Cardiac muscle cell (in vitro differentiated cells and primary cell): ENCODE measurements around the gene TTC34. TPM values are rescaled to one million over a fixed set of nuclear protein-coding genes. Genes with fewer than 3 reads are reported as not detected.

Experiments
- DNase-seq, 2 donors: peaks; one replicate each; pipeline versions ENCODE4 v3.0.0 to v3.0.0-alpha.2; 2010 to 2017; ENCODE audit warnings: low read depth in 1 of 2, low spot score in 1 of 2
- H3K27ac ChIP-seq: fragments of 200-600 bp; sonication (generic); 2 replicates; pipeline ENCODE4 v1.5.1; 2016
- H3K27me3 ChIP-seq: fragments of 200-600 bp; sonication (generic); 2 replicates; pipeline ENCODE4 v1.6.0; 2016; ENCODE audit warnings: control low read depth
- H3K36me3 ChIP-seq: fragments of 200-600 bp; sonication (generic); 2 replicates; pipeline ENCODE4 v1.5.1; 2016; ENCODE audit warnings: control low read depth
- H3K4me1 ChIP-seq: fragments of 200-600 bp; sonication (generic); 2 replicates; pipeline ENCODE4 v1.8.1; 2017; ENCODE audit warnings: low read depth, mild to moderate bottlenecking, mixed run types
- H3K4me3 ChIP-seq: fragments of 200-600 bp; sonication (generic); 2 replicates; pipeline ENCODE4 v1.5.1; 2016; ENCODE audit warnings: mild to moderate bottlenecking
- H3K9me3 ChIP-seq: fragments of 200-600 bp; sonication (generic); 2 replicates; pipeline ENCODE4 v1.5.1; 2017; ENCODE audit warnings: low read depth, mild to moderate bottlenecking, control low read depth
- CTCF ChIP-seq: IDR thresholded peaks from 2 replicates; pipeline ENCODE4 v1.5.1; 2012; ENCODE audit warnings: low read depth, mild to moderate bottlenecking, low read length
- polyA plus RNA-seq: library from polyadenylated mRNA; unstranded; fragments of >200 nt; fragmentation: Nextera tagmentation; extraction: Ambion mirVana; gene quantifications from 2 replicates; pipeline ENCODE4 v1.2.1, GENCODE V29; 2016
- total RNA-seq: library from RNA; depleted of rRNA; stranded (reverse); fragments of >200 nt; gene quantifications from 2 replicates; pipeline ENCODE4 v1.2.3, GENCODE V29; 2016

Gene TTC34
- total and polyA plus RNA-seq, 2 experiments from 2014 or later = not detected

DNA sequence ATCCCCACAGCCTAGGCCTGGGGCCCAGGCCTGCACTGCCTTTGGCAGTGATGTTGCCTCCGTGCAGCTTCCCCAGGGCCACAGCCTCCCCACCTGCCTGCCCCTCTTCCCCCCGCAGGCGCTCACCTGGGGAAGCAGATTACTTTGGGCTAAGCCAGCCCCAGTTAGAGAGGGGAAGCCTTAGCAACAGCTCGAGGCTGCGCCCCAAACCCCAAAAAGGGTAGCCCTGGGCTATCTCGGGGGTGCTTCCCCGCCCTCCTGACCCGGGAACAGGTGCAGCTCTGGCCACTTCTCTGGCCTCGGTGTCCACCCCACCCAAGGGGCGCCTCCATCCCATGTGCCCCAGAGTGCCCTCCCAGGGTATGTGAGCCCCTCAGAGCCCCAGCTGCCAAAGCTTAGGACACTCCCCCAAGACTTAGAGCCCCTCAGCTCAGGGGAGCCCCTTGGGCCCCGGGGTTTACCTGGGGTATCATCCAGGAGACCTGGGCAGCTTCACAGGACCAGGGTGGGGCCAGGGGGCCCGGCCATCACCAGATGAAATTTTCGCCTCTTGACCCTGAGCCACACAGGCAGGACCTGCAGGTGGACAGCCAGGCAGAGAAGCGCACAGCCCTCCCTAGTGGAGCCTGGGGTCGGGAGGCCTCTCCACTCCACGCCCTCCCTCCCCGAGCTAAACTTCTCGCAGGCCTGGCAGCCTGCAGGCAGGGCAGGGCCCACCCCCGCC, 3.3 kb upstream of the TTC34 start:
- no peaks in the 10 kb centered on the region for H3K27me3 ChIP-seq
- DNase-seq = no peak
- no peaks in the 10 kb centered on the region for H3K4me1 ChIP-seq
- H3K4me3 ChIP-seq = no peak overlapping the region
- TF ChIP-seq CTCF = no peak
- H3K36me3 ChIP-seq = no peaks in the 10 kb centered on the region
- no peaks in the 10 kb centered on the region for H3K9me3 ChIP-seq
- no peak overlapping the region for H3K27ac ChIP-seq

DNA sequence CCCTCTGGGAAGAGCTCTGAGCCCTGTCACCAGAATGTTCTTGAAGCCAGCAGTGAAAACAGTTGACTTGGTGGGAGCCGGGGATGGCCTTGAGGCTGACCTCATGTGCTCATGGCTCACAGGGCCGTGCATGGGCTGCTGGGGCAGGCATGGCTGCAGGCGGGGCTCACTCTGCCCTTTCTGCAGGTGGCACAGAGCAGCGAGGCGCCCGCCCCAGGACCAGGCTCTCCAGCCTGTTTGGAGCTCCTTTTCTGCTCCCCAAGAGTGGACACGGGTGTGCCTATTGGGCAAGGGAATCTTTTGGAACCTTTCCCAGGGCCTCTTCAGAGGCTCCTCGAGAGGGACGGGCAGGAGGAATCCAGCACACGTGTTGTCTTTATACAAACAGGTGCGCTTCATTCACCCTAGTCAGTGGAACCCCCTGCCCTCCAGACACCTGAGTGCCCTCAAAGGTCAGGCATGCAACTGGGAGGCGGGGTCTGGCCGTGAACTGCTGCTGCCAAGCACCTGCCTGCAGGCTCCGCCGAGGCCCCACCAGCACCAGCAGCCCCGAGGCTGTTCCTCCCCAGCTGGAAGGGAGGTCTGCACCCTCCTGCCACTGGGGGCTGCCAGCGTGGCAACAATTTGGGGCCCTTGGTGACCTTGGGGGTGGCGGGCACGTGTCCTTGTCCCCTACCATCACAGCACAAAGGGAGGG, 2.6 kb upstream of the TTC34 start:
- Histone ChIP-seq H3K27me3 (no peaks in the 10 kb centered on the region), H3K9me3 (no peaks in the 10 kb centered on the region), H3K27ac (no peak overlapping the region), H3K4me3 (no peak overlapping the region), H3K4me1 (no peaks in the 10 kb centered on the region), H3K36me3 (no peaks in the 10 kb centered on the region)
- no peak for DNase-seq
- no peak for TF ChIP-seq CTCF

- TF ChIP-seq CTCF = no peak
- Histone ChIP-seq H3K9me3 (no peaks in the 10 kb centered on the region), H3K4me3 (no peak overlapping the region), H3K36me3 (no peaks in the 10 kb centered on the region), H3K27me3 (no peaks in the 10 kb centered on the region), H3K27ac (no peak overlapping the region), H3K4me1 (no peaks in the 10 kb centered on the region)
- no peak for DNase-seq
Observed at GRCh38 chr1:2803086-2803930, 1.8 kb upstream of the TTC34 start.

DNA sequence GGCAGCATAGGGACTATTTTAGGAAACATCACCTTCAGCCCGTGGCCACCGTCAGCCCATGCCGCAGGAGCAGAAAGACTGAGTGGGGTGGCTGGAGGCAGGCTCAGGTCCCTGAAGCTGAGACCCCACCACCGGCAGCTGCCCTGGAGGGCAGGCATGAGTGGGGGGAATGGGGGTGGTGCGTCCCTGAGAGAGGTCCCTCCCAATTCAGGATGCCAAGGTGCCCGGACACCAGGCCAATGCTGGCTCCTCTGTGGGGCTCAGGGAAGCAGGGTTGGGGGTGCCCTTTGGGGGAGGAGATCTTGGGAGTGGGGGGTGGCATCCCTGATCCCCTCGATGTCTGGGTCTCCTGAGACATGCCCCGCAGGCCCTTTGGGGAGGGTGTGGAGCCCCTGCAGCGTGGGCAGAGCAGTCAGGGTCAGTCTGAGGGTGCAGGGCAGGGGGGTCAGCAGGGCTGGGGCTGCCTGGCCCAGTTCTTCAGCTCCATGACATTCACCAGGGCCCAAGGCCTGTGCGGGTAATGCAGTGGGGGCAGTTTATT, 998 bp upstream of the TTC34 start:
- no peaks in the 10 kb centered on the region for H3K9me3 ChIP-seq
- no peak overlapping the region for H3K27ac ChIP-seq
- no peak for TF ChIP-seq CTCF
- no peaks in the 10 kb centered on the region for H3K4me1 ChIP-seq
- no peaks in the 10 kb centered on the region for H3K36me3 ChIP-seq
- H3K4me3 ChIP-seq = no peak overlapping the region
- DNase-seq = no peak
- H3K27me3 ChIP-seq = no peaks in the 10 kb centered on the region

- no peak for TF ChIP-seq CTCF
- no peak overlapping the region for H3K27ac ChIP-seq
- no peaks in the 10 kb centered on the region for H3K9me3 ChIP-seq
- no peaks in the 10 kb centered on the region for H3K36me3 ChIP-seq
- H3K4me3 ChIP-seq = no peak overlapping the region
- no peak for DNase-seq
- no peaks in the 10 kb centered on the region for H3K27me3 ChIP-seq
- H3K4me1 ChIP-seq = no peaks in the 10 kb centered on the region
Observed at GRCh38 chr1:2801046-2801445, 447 bp downstream of the TTC34 start.
